Endothelial cell of umbilical vein (primary cell): ENCODE measurements around the gene GRAPL.
"Not testable (repeated sequence)": the region's sequence is repeated elsewhere in the genome, so short reads cannot be mapped to it uniquely, and the experiment has no call there.

ENCODE experiments used
- CTCF ChIP-seq, 2 donors: IDR thresholded peaks; 1 replicate in 1 of 2; 2 replicates in 1 of 2; pipeline ENCODE4 v1.5.1; 2011; ENCODE audit warnings: low read length in 2 of 2, mild to moderate bottlenecking in 2 of 2, moderate library complexity in 2 of 2, control low read depth in 1 of 2, inconsistent platforms in 1 of 2, low read depth in 1 of 2; ENCODE audit not compliant: insufficient read depth in 1 of 2; ENCODE audit errors: extremely low read depth in 1 of 2
- EZH2 ChIP-seq: IDR thresholded peaks from 2 replicates; pipeline ENCODE4 v1.6.1; 2012; ENCODE audit warnings: borderline replicate concordance, low read depth, mild to moderate bottlenecking, moderate library complexity, low read length, inconsistent platforms; ENCODE audit not compliant: severe bottlenecking
- GATA2 ChIP-seq: IDR thresholded peaks from 2 replicates; pipeline ENCODE4 v1.7.0; 2011; ENCODE audit warnings: low read depth, mild to moderate bottlenecking, moderate library complexity, mixed read lengths, low read length; ENCODE audit not compliant: insufficient read length, insufficient read depth
- JUN ChIP-seq: IDR thresholded peaks from 2 replicates; pipeline ENCODE4 v1.6.1; 2011; ENCODE audit warnings: borderline replicate concordance, low read depth; ENCODE audit not compliant: insufficient read length, insufficient read depth
- MYC ChIP-seq: IDR thresholded peaks from one replicate; pipeline ENCODE4 v1.6.1; 2011; ENCODE audit warnings: mild to moderate bottlenecking, low read depth, low read length
- POLR2A ChIP-seq: IDR thresholded peaks from 2 replicates; pipeline ENCODE4 v1.6.1; 2012; ENCODE audit warnings: low read depth, mild to moderate bottlenecking, control low read depth, low read length
- POLR2AphosphoS5 ChIP-seq: IDR thresholded peaks from 2 replicates; pipeline ENCODE4 v1.6.1; 2012; ENCODE audit warnings: low read depth, mild to moderate bottlenecking, control low read depth, low read length, moderate library complexity; ENCODE audit not compliant: insufficient read depth
- TF ChIP-seq, protein P1 (sequence below): IDR thresholded peaks from 2 replicates; pipeline ENCODE4 v1.6.1; 2011; ENCODE audit not compliant: insufficient read depth, insufficient read length

GRCh38 chr17:19110189-19111097 lies 16.9 kb upstream of the GRAPL start:
- TF ChIP-seq POLR2A; CTCF (IDR thresholded peaks at IDR 0.05; ENCODE audit: extremely low read depth in 1 of 2, insufficient read depth in 1 of 2, low read depth in 1 of 2, low read length in 2 of 2); POLR2AphosphoS5; EZH2; GATA2; MYC; JUN: not testable (repeated sequence)
- TF ChIP-seq, protein P1, sequence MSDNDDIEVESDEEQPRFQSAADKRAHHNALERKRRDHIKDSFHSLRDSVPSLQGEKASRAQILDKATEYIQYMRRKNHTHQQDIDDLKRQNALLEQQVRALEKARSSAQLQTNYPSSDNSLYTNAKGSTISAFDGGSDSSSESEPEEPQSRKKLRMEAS = not testable (repeated sequence)
